IMR-90 (cell line): ENCODE results near the gene TXK. TPM values are rescaled to one million over a fixed set of nuclear protein-coding genes. Genes with fewer than 3 reads are reported as not detected.

Experiments
- ATAC-seq: fragments of 200-7000 bp; cut with Tn5 transposase; 2 replicates; pipeline ENCODE4 v1.9.1; 2020; ENCODE audit warnings: low read depth, mild to moderate bottlenecking, moderate library complexity
- BruUV-seq: library from RNA; stranded (reverse); fragments of 400-500 nt; replicated peaks from 2 replicates; lab custom pipeline; 2021; lab: Mats Ljungman, UMichigan
- CTCF ChIA-PET: fragments of 300-600 bp; formaldehyde crosslinking; extraction: SDS; loops from one replicate; lab custom pipeline; 2021; ENCODE audit warnings: antibody characterized with exemption; lab: Yijun Ruan, JAX
- POLR2A ChIA-PET: fragments of 300-600 bp; sonication (Branson Sonifier 250); formaldehyde crosslinking; loops from one replicate; lab custom pipeline; 2022; ENCODE audit warnings: antibody characterized with exemption; ENCODE audit not compliant: unreplicated experiment; lab: Charles Lee
- DNase-seq: peaks from one replicate; pipeline ENCODE4 v3.0.0; 2013
- H2AFZ ChIP-seq: replicated peaks from 2 replicates; pipeline ENCODE3; 2013; ENCODE audit warnings: low read length, mild to moderate bottlenecking; ENCODE audit not compliant: poor library complexity
- H2AK5ac ChIP-seq: 2 replicates; pipeline ENCODE4 v1.6.1; 2013; ENCODE audit warnings: low read depth, low read length, inconsistent platforms
- H2AK9ac ChIP-seq: replicated peaks from 2 replicates; pipeline ENCODE3; 2013; ENCODE audit warnings: mild to moderate bottlenecking, low read depth, low read length, moderate library complexity; ENCODE audit not compliant: poor library complexity
- H2BK120ac ChIP-seq: 2 replicates; pipeline ENCODE4 v1.6.1; 2013; ENCODE audit warnings: low read depth, low read length, inconsistent platforms
- H2BK15ac ChIP-seq: 3 replicates; pipeline ENCODE4 v1.6.1; 2013; ENCODE audit warnings: low read depth, low read length, inconsistent platforms
- H2BK20ac ChIP-seq: 2 replicates; pipeline ENCODE4 v1.6.1; 2013; ENCODE audit warnings: low read depth, mild to moderate bottlenecking, inconsistent platforms, low read length, moderate library complexity
- H2BK5ac ChIP-seq: 2 replicates; pipeline ENCODE4 v1.6.1; 2013; ENCODE audit warnings: mild to moderate bottlenecking, low read depth, low read length, inconsistent platforms; ENCODE audit not compliant: poor library complexity, severe bottlenecking
- H3K14ac ChIP-seq: replicated peaks from 2 replicates; pipeline ENCODE4 v1.6.1; 2013; ENCODE audit warnings: low read depth, low read length, inconsistent platforms
- H3K18ac ChIP-seq: 2 replicates; pipeline ENCODE4 v1.6.1; 2013; ENCODE audit warnings: low read depth, low read length, control low read depth
- H3K23ac ChIP-seq: 2 replicates; pipeline ENCODE4 v1.6.1; 2013; ENCODE audit warnings: low read depth, low read length, inconsistent platforms
- H3K27ac ChIP-seq: 2 replicates; pipeline ENCODE4 v1.5.1; 2013; ENCODE audit warnings: mild to moderate bottlenecking, control low read depth, low read length; ENCODE audit not compliant: insufficient read depth
- H3K27me3 ChIP-seq: 2 replicates; pipeline ENCODE4 v1.6.1; 2013; ENCODE audit warnings: low read length; ENCODE audit not compliant: control insufficient read depth, insufficient read depth
- H3K36me3 ChIP-seq: 2 replicates; pipeline ENCODE4 v1.6.1; 2013; ENCODE audit warnings: low read length, mixed read lengths; ENCODE audit not compliant: control insufficient read depth, insufficient read depth
- H3K4ac ChIP-seq: 2 replicates; pipeline ENCODE4 v1.6.1; 2013; ENCODE audit warnings: low read depth, low read length, inconsistent platforms
- H3K4me1 ChIP-seq: 2 replicates; pipeline ENCODE4 v1.6.1; 2013; ENCODE audit warnings: low read length, mixed read lengths; ENCODE audit not compliant: control insufficient read depth, insufficient read depth
- H3K4me2 ChIP-seq: 2 replicates; pipeline ENCODE4 v1.6.1; 2013; ENCODE audit warnings: low read depth, mild to moderate bottlenecking, control low read depth, low read length, moderate library complexity
- H3K4me3 ChIP-seq: 2 replicates; pipeline ENCODE4 v1.5.1; 2013; ENCODE audit warnings: low read depth, mild to moderate bottlenecking, control low read depth, low read length, moderate library complexity; ENCODE audit not compliant: insufficient read depth
- H3K56ac ChIP-seq: 2 replicates; pipeline ENCODE4 v1.6.1; 2013; ENCODE audit warnings: low read length, inconsistent platforms; ENCODE audit not compliant: insufficient read depth; ENCODE audit errors: extremely low read depth
- H3K79me1 ChIP-seq, 2 experiments: 2 replicates each; pipeline ENCODE4 v1.6.1; 2013; ENCODE audit warnings: low read length in 2 of 2, inconsistent platforms in 1 of 2, low read depth in 1 of 2
- H3K9ac ChIP-seq: 2 replicates; pipeline ENCODE4 v1.6.1; 2013; ENCODE audit warnings: low read depth, low read length, control low read depth
- H3K9me1 ChIP-seq: 2 replicates; pipeline ENCODE4 v1.6.1; 2013; ENCODE audit warnings: low read length, inconsistent platforms; ENCODE audit not compliant: insufficient read depth
- H3K9me3 ChIP-seq: 2 replicates; pipeline ENCODE4 v1.6.1; 2013; ENCODE audit warnings: low read length; ENCODE audit not compliant: control insufficient read depth, insufficient read depth
- H4K20me1 ChIP-seq: 2 replicates; pipeline ENCODE4 v1.6.1; 2013; ENCODE audit warnings: low read length, inconsistent platforms; ENCODE audit not compliant: insufficient read depth
- H4K5ac ChIP-seq: 2 replicates; pipeline ENCODE4 v1.6.1; 2013; ENCODE audit warnings: mild to moderate bottlenecking, low read depth, low read length, control low read depth
- H4K8ac ChIP-seq, 2 experiments: 2 replicates each; pipeline ENCODE4 v1.6.1; 2013; ENCODE audit warnings: low read depth in 2 of 2, low read length in 2 of 2, control low read depth in 1 of 2, inconsistent platforms in 1 of 2
- H4K91ac ChIP-seq: 2 replicates; pipeline ENCODE4 v1.6.1; 2013; ENCODE audit warnings: low read depth, low read length, inconsistent platforms; ENCODE audit not compliant: insufficient read depth
- BHLHE40 ChIP-seq: fragments of 150-350 bp; IDR thresholded peaks from 2 replicates; pipeline ENCODE4 v1.6.1; 2016; ENCODE audit warnings: mild to moderate bottlenecking, low read depth, low read length
- CTCF ChIP-seq: conservative IDR thresholded peaks from 2 replicates; pipeline ENCODE4 v1.5.1; 2012; ENCODE audit warnings: mild to moderate bottlenecking, low read depth, low read length, improper control_type of control experiment
- ELK1 ChIP-seq: fragments of 150-350 bp; IDR thresholded peaks from 2 replicates; pipeline ENCODE4 v1.6.1; 2016; ENCODE audit warnings: low read depth, mild to moderate bottlenecking, low read length, moderate library complexity, borderline replicate concordance
- FOS ChIP-seq: fragments of 150-350 bp; IDR thresholded peaks from 2 replicates; pipeline ENCODE4 v1.6.1; 2016; ENCODE audit warnings: low read depth, low read length
- MAZ ChIP-seq: IDR thresholded peaks from 2 replicates; pipeline ENCODE4 v1.6.1; 2012; ENCODE audit warnings: low read depth, mild to moderate bottlenecking, low read length, improper control_type of control experiment, moderate library complexity, borderline replicate concordance
- MXI1 ChIP-seq: IDR thresholded peaks from 2 replicates; pipeline ENCODE4 v1.6.1; 2012; ENCODE audit warnings: low read depth, mild to moderate bottlenecking, low read length, moderate library complexity, borderline replicate concordance
- NFE2L2 ChIP-seq: fragments of 150-350 bp; IDR thresholded peaks from 2 replicates; pipeline ENCODE4 v1.6.1; 2016; ENCODE audit warnings: low read depth, mild to moderate bottlenecking, low read length
- POLR2A ChIP-seq: IDR thresholded peaks from 2 replicates; pipeline ENCODE4 v1.6.1; 2012; ENCODE audit warnings: mild to moderate bottlenecking, low read depth, low read length
- RAD21 ChIP-seq: IDR thresholded peaks from 2 replicates; pipeline ENCODE4 v1.6.1; 2012; ENCODE audit warnings: low read length, improper control_type of control experiment
- RFX5 ChIP-seq: IDR thresholded peaks from 2 replicates; pipeline ENCODE4 v1.8.0; 2012; ENCODE audit warnings: low read depth, mild to moderate bottlenecking, low read length, moderate library complexity
- SMC3 ChIP-seq: fragments of 150-350 bp; IDR thresholded peaks from 2 replicates; pipeline ENCODE4 v1.6.1; 2016; ENCODE audit warnings: low read depth, mild to moderate bottlenecking, antibody characterized with exemption, low read length, moderate library complexity
- WGBS, 2 experiments: methylation state at CpG; one replicate each; pipeline versions ENCODE4 v1.1.5 to v1.1.7; 2013; ENCODE audit warnings: missing lambda C conversion rate in 2 of 2; ENCODE audit not compliant: insufficient read length in 1 of 2; ENCODE audit errors: extremely low coverage in 2 of 2; 5-methylcytosine and 5-hydroxymethylcytosine counted together
- dilution Hi-C: fragments of 300-500 bp; cut with HindIII; formaldehyde crosslinking; loops from one replicate; pipeline ENCODE4 v1.14.3; 2018; ENCODE audit warnings: low sequenced_read_pairs; ENCODE audit not compliant: unreplicated experiment
- in situ Hi-C: fragments of 300-500 bp; cut with MboI; formaldehyde crosslinking; loops from 3 replicates; pipeline ENCODE4 v1.14.3; 2019; ENCODE audit warnings: low sequenced_read_pairs, inconsistent platforms, mixed read lengths
- intact Hi-C: fragments of 100-400 bp; cut with micrococcal nuclease; formaldehyde crosslinking; loops from 2 replicates; pipeline ENCODE4 v1.10.0; 2022
- polyA plus RNA-seq, 3 experiments: library from polyadenylated mRNA; depleted of rRNA; stranded (reverse); fragments of >200 nt; gene quantifications; 2 replicates each; pipeline ENCODE4 v1.2.3, GENCODE V29; 2012; ENCODE audit warnings: low replicate concordance in 1 of 3
- total RNA-seq: library from RNA; depleted of rRNA; stranded (reverse); fragments of >200 nt; gene quantifications from 2 replicates; pipeline ENCODE4 v1.2.3, GENCODE V29; 2012

Gene TXK
- total and polyA plus RNA-seq, 2 of the 4 experiments (the other 2 are of a cell fraction): not detected

GRCh38 chr4:48162162-48162561 lies 28.1 kb upstream of the TXK start:
- in situ Hi-C loops: no loop called here
- H4K5ac ChIP-seq: no peak overlapping the region

More at GRCh38 chr4:48162162-48162561, 28.1 kb upstream of the TXK start:
- no peaks in the 10 kb centered on the region for H3K27me3 ChIP-seq
- dilution Hi-C loops (no loop called here), intact Hi-C loops (no loop called here)
- CTCF ChIA-PET: interaction anchor here (1.5 kb wide), 1 partner anchor 33 kb away, joined by 3 read pairs; no protein-coding TSS in a partner anchor
- peak overlapping the region; percentile 52 for H2AFZ ChIP-seq
- H3K4me2 ChIP-seq: no peak overlapping the region
- H2BK15ac ChIP-seq: no peak overlapping the region
- no peak overlapping the region for H2BK20ac ChIP-seq
- H3K56ac ChIP-seq: no peak overlapping the region
- ATAC-seq (peak; percentile 65), DNase-seq (peak; percentile 35)
- no peak overlapping the region for H3K4ac ChIP-seq
- H3K4me3 ChIP-seq: no peak overlapping the region
- no peak overlapping the region for H4K8ac ChIP-seq
- peaks cover 3% of the 10 kb centered on the region; the same call in 1 of the 2 replicates for H3K4me1 ChIP-seq
- peak overlapping the region; percentile 64; the same call in 1 of the 2 replicates for H3K14ac ChIP-seq
- H3K18ac ChIP-seq: no peak overlapping the region
- H2BK120ac ChIP-seq: no peak overlapping the region
- BruUV-seq: no TSS peak
- no peak overlapping the region for H2BK5ac ChIP-seq
- TF ChIP-seq BHLHE40 (no peak), POLR2A (no peak), MAZ (no peak), MXI1 (no peak), ELK1 (no peak), FOS (no peak), SMC3 (no peak), CTCF (no peak), RFX5 (no peak), NFE2L2 (no peak), RAD21 (no peak)
- H3K9me1 ChIP-seq: no peaks in the 10 kb centered on the region
- H3K36me3 ChIP-seq: no peaks in the 10 kb centered on the region
- POLR2A ChIA-PET: no interaction called here
- no peak overlapping the region for H3K9ac ChIP-seq
- no peak overlapping the region for H2AK5ac ChIP-seq
- no peaks in the 10 kb centered on the region for H3K9me3 ChIP-seq
- H3K79me1 ChIP-seq: no peaks in the 10 kb centered on the region
- no peak overlapping the region for H2AK9ac ChIP-seq
- no peak overlapping the region for H3K27ac ChIP-seq
- H4K20me1 ChIP-seq: no peaks in the 10 kb centered on the region
- H4K91ac ChIP-seq: no peak overlapping the region
- no peak overlapping the region for H3K23ac ChIP-seq
- no CpG with 5 or more reads among the region's 4 CpGs for WGBS, 2 experiments
